HL-60 (cell line): Measurements from ENCODE around the gene MYO5B.
"Not testable (repeated sequence)": the region's sequence is repeated elsewhere in the genome, so short reads cannot be mapped to it uniquely, and the experiment has no call there.

Source experiments
- DNase-seq, 2 experiments: peaks; one replicate each; pipeline ENCODE4 v3.0.0-alpha.2; 2010 to 2020; ENCODE audit warnings: low read depth in 1 of 2, low spot score in 1 of 2
- H3K27ac ChIP-seq: fragments of 250-450 bp; sonication (Bioruptor Pico); replicated peaks from 2 replicates; pipeline ENCODE4 v1.5.1; 2020; ENCODE audit warnings: mild to moderate bottlenecking, moderate library complexity
- H3K27me3 ChIP-seq: fragments of 250-450 bp; sonication (Bioruptor Pico); 2 replicates; pipeline ENCODE4 v1.5.1; 2021; ENCODE audit warnings: mild to moderate bottlenecking, moderate library complexity; ENCODE audit not compliant: insufficient read depth, poor library complexity, severe bottlenecking
- H3K4me3 ChIP-seq: replicated peaks from 2 replicates; pipeline ENCODE4 v1.5.1; 2011; ENCODE audit warnings: mild to moderate bottlenecking, control low read depth, low read length; ENCODE audit not compliant: insufficient read depth
- GABPA ChIP-seq: IDR thresholded peaks from 2 replicates; pipeline ENCODE4 v1.6.1; 2012; ENCODE audit warnings: low read depth
- POLR2AphosphoS5 ChIP-seq: IDR thresholded peaks from 2 replicates; pipeline ENCODE4 v1.6.1; 2012; ENCODE audit warnings: low read depth
- REST ChIP-seq: IDR thresholded peaks from 2 replicates; pipeline ENCODE4 v1.6.1; 2012; ENCODE audit warnings: low read depth; ENCODE audit not compliant: insufficient replicate concordance
- SPI1 ChIP-seq: IDR thresholded peaks from 2 replicates; pipeline ENCODE4 v1.6.1; 2012; ENCODE audit warnings: low read depth, mild to moderate bottlenecking, borderline replicate concordance
- TF ChIP-seq, protein P1 (sequence below): IDR thresholded peaks from one replicate; pipeline ENCODE4 v1.5.1; 2011; ENCODE audit warnings: low read length, control low read depth, inconsistent platforms; ENCODE audit not compliant: insufficient read depth

Gene MYO5B

GRCh38 chr18:50097702-50098101 is 97.2 kb downstream of the MYO5B start:
- Histone ChIP-seq H3K27me3 (peaks cover 2% of the 10 kb centered on the region), H3K27ac (no peak overlapping the region), H3K4me3 (no peak overlapping the region)
- TF ChIP-seq GABPA (no peak), REST (no peak), SPI1 (no peak), POLR2AphosphoS5 (no peak)
- TF ChIP-seq, protein P1, sequence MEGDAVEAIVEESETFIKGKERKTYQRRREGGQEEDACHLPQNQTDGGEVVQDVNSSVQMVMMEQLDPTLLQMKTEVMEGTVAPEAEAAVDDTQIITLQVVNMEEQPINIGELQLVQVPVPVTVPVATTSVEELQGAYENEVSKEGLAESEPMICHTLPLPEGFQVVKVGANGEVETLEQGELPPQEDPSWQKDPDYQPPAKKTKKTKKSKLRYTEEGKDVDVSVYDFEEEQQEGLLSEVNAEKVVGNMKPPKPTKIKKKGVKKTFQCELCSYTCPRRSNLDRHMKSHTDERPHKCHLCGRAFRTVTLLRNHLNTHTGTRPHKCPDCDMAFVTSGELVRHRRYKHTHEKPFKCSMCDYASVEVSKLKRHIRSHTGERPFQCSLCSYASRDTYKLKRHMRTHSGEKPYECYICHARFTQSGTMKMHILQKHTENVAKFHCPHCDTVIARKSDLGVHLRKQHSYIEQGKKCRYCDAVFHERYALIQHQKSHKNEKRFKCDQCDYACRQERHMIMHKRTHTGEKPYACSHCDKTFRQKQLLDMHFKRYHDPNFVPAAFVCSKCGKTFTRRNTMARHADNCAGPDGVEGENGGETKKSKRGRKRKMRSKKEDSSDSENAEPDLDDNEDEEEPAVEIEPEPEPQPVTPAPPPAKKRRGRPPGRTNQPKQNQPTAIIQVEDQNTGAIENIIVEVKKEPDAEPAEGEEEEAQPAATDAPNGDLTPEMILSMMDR: no peak
- DNase-seq: no peak

- H3K27ac ChIP-seq: no peak overlapping the region
- peaks cover 2% of the 10 kb centered on the region for H3K27me3 ChIP-seq
- H3K4me3 ChIP-seq: no peak overlapping the region
- DNase-seq: no peak
- TF ChIP-seq POLR2AphosphoS5: no peak
- TF ChIP-seq GABPA: no peak
- no peak for TF ChIP-seq SPI1
- TF ChIP-seq REST: no peak
- TF ChIP-seq, protein P1: no peak
Measured at GRCh38 chr18:50096766-50097435, 98.0 kb downstream of the MYO5B start.

GRCh38 chr18:50094786-50095185 is 100.2 kb downstream of the MYO5B start:
- not testable (repeated sequence) for DNase-seq, H3K4me3 ChIP-seq, H3K27me3 ChIP-seq, H3K27ac ChIP-seq

GRCh38 chr18:50094221-50094773 is 100.7 kb downstream of the MYO5B start:
- no peak for DNase-seq
- TF ChIP-seq REST (no peak), SPI1 (no peak), POLR2AphosphoS5 (no peak), GABPA (no peak)
- TF ChIP-seq, protein P1: no peak

More at GRCh38 chr18:50094221-50094773, 100.7 kb downstream of the MYO5B start:
- no peak overlapping the region for H3K27ac ChIP-seq
- H3K27me3 ChIP-seq: no peaks in the 10 kb centered on the region
- H3K4me3 ChIP-seq: no peak overlapping the region
